HG02840 (cell line): ENCODE measurements around the gene RASAL2.

Experiments used
- ATAC-seq: cut with Tn5 transposase; IDR thresholded peaks from one replicate; pipeline ENCODE4 v1.9.1; 2021; ENCODE audit warnings: mild to moderate bottlenecking, moderate library complexity, moderate number of reproducible peaks; ENCODE audit not compliant: unreplicated experiment, low FRiP score

Gene RASAL2

GRCh38 chr1:178527117-178527516 is 433.2 kb downstream of the RASAL2 start:
- no peak for ATAC-seq

- ATAC-seq: no peak
Observed at GRCh38 chr1:178528228-178528952, 434.5 kb downstream of the RASAL2 start.

GRCh38 chr1:178528953-178529335 is 435.0 kb downstream of the RASAL2 start:
- ATAC-seq: no peak

GRCh38 chr1:178529364-178530036 is 435.6 kb downstream of the RASAL2 start:
- no peak for ATAC-seq

GRCh38 chr1:178530037-178530402 is 436.1 kb downstream of the RASAL2 start:
- no peak for ATAC-seq

- no peak for ATAC-seq
Observed at GRCh38 chr1:178530502-178530901, 436.6 kb downstream of the RASAL2 start.

GRCh38 chr1:178531887-178532286 is 438.0 kb downstream of the RASAL2 start:
- ATAC-seq: no peak

- ATAC-seq: no peak
Observed at GRCh38 chr1:178532392-178532791, 438.5 kb downstream of the RASAL2 start.

GRCh38 chr1:178533121-178533946 is 439.4 kb downstream of the RASAL2 start:
- no peak for ATAC-seq
